ENCODE results near the gene FHDC1. TPM values are rescaled to one million over a fixed set of nuclear protein-coding genes. Genes with fewer than 3 reads are reported as not detected.

Gene FHDC1, protein sequence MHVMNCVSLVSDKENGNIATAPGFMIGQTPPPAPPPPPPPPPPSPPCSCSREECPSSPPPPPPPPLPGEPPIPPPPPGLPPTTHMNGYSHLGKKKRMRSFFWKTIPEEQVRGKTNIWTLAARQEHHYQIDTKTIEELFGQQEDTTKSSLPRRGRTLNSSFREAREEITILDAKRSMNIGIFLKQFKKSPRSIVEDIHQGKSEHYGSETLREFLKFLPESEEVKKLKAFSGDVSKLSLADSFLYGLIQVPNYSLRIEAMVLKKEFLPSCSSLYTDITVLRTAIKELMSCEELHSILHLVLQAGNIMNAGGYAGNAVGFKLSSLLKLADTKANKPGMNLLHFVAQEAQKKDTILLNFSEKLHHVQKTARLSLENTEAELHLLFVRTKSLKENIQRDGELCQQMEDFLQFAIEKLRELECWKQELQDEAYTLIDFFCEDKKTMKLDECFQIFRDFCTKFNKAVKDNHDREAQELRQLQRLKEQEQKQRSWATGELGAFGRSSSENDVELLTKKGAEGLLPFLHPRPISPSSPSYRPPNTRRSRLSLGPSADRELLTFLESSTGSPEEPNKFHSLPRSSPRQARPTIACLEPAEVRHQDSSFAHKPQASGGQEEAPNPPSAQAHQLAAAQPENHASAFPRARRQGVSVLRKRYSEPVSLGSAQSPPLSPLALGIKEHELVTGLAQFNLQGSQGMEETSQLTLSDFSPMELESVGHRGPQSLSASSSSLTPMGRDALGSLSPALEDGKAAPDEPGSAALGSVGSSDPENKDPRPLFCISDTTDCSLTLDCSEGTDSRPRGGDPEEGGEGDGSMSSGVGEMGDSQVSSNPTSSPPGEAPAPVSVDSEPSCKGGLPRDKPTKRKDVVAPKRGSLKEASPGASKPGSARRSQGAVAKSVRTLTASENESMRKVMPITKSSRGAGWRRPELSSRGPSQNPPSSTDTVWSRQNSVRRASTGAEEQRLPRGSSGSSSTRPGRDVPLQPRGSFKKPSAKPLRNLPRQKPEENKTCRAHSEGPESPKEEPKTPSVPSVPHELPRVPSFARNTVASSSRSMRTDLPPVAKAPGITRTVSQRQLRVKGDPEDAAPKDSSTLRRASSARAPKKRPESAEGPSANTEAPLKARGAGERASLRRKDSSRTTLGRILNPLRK
- total RNA-seq (2021) = 19.7 and 19.9 TPM in 2 replicates
- long read RNA-seq, full-length matches to known transcripts = 2 of 17 reads
- long read RNA-seq, partial matches to known transcripts = 0 of 17 reads
- long read RNA-seq, other reads (novel, unspliced or antisense) = 15 of 17 reads

DNA sequence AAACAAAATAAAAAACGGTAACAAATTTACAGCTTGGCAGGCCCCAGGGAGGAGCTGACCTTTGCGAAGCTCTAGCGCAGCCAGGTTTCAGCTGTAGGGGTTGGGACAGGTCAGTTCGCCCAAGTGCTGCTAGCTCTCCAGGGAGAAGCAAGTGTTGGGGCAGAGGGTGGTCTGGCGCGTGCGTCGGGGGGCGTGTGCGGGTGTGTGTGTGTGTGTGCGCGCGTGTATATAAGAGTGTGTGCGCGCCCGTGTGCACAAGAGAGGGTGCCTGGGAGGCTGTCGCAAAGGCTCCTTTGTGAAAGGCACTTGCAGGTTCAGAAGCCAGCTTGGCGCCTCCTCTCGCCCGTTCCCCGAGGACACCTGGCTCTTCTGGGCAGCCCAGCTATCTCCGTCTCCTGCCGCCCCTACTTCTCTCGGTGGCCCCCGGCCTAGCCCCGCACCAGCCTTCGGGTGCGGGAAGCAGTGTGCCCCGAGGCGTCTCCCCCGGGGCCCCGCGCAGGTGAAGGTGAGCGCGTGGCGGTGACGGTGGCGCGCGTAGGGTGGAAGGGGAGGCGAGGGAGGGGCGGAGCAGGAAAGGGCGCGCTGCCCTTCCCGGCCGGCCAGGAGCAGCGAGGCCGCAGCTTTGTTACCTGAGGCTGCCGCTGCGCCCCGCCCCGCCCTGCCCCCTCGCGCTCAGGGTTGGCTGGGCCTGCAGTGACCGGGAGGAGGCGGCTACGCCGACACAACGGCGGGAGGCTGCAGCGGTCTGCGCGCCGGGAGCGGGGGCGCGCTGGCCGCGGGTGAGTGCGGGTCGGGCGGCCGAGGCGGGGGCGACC is at the start of gene FHDC1:
Gene FHDC1, plus strand, starts transcription at position 693 of the 815 bp plus-strand sequence. CDS start 6,735 bp downstream, outside the sequence.
- no peaks in the 10 kb centered on the region for H4K20me1 ChIP-seq (ENCODE audit: control insufficient read depth, insufficient read depth, insufficient read length)
- no peak within 1 kb of the TSS for H4K91ac ChIP-seq (ENCODE audit: insufficient read length, low read depth, low read length)
- Mint-ChIP-seq H3K36me3 (ENCODE audit: insufficient read depth in 1 of 3, low read depth in 3 of 3) (peaks cover 0 to 7% (median 5%) of the 10 kb centered on the region in 3 experiments; a peak in 1 of 7 replicates), H3K9me3 (no peaks in the 10 kb centered on the region; a peak in 1 of 5 replicates), H3K27me3 (ENCODE audit: low read depth) (peaks cover 31% of the 10 kb centered on the region), H3K27ac (peak within 1 kb of the TSS; percentile 70 to 96 (median 80); a peak in 6 of 7 replicates), H3K4me1 (peaks cover 43 to 44% of the 10 kb centered on the region in 2 experiments), H3K4me3 (peak within 1 kb of the TSS; percentile 82 to 93)
- no peak within 1 kb of the TSS for H4K8ac ChIP-seq (replicated peaks; ENCODE audit: insufficient read length, low read depth, low read length)
- H2BK120ac ChIP-seq (ENCODE audit: low read depth, low read length, poor library complexity, severe bottlenecking) = no peak within 1 kb of the TSS
- TF ChIP-seq, protein P1, sequence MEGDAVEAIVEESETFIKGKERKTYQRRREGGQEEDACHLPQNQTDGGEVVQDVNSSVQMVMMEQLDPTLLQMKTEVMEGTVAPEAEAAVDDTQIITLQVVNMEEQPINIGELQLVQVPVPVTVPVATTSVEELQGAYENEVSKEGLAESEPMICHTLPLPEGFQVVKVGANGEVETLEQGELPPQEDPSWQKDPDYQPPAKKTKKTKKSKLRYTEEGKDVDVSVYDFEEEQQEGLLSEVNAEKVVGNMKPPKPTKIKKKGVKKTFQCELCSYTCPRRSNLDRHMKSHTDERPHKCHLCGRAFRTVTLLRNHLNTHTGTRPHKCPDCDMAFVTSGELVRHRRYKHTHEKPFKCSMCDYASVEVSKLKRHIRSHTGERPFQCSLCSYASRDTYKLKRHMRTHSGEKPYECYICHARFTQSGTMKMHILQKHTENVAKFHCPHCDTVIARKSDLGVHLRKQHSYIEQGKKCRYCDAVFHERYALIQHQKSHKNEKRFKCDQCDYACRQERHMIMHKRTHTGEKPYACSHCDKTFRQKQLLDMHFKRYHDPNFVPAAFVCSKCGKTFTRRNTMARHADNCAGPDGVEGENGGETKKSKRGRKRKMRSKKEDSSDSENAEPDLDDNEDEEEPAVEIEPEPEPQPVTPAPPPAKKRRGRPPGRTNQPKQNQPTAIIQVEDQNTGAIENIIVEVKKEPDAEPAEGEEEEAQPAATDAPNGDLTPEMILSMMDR (conservative IDR thresholded peaks at IDR 0.05) = no peak
- H3K79me2 ChIP-seq (ENCODE audit: insufficient read depth, low read length) = peaks cover 22% of the 10 kb centered on the region; the same call in 1 of the 2 replicates
- peaks cover 2% of the 10 kb centered on the region; the same call in 1 of the 2 replicates for H3K4me1 ChIP-seq (ENCODE audit: insufficient read depth, low read length)
- no peak within 1 kb of the TSS for H3K56ac ChIP-seq (ENCODE audit: insufficient read length, low read depth, low read length)
- no peak within 1 kb of the TSS for H2AFZ ChIP-seq (ENCODE audit: low read length)
- peak within 1 kb of the TSS; percentile 76 for H3K4me2 ChIP-seq (ENCODE audit: insufficient read depth, insufficient read length, low read length)
- no peak within 1 kb of the TSS for H3K23ac ChIP-seq (ENCODE audit: insufficient read length, low read depth, low read length)
- no peak within 1 kb of the TSS for H2BK5ac ChIP-seq (ENCODE audit: insufficient read length, low read length)
- no peak within 1 kb of the TSS for H3K4ac ChIP-seq (ENCODE audit: low read depth, low read length)
- peak within 1 kb of the TSS; percentile 66 for H3K9ac ChIP-seq (ENCODE audit: extremely low read depth, insufficient read length, low read length)
- H3K23me2 ChIP-seq (ENCODE audit: insufficient read length, low read depth, low read length, poor library complexity, severe bottlenecking) = peaks cover 19% of the 10 kb centered on the region
- whole genome bisulfite sequencing (ENCODE audit: extremely low coverage, insufficient read length, low lambda C conversion rate) = no CpG with 5 or more reads among the region's 75 CpGs
- DNase-seq = peak; percentile 92
- H2BK15ac ChIP-seq (ENCODE audit: low read depth, low read length) = no peak within 1 kb of the TSS; the same call in 1 of the 2 replicates
- H3K27ac ChIP-seq (ENCODE audit: insufficient read length, low read depth, low read length) = no peak within 1 kb of the TSS
- H3K14ac ChIP-seq (ENCODE audit: insufficient read depth, low read length) = peak within 1 kb of the TSS; percentile 92
- no peaks in the 10 kb centered on the region for H3K9me3 ChIP-seq (ENCODE audit: control insufficient read depth, low read depth, low read length)
- no peaks in the 10 kb centered on the region for H3K79me1 ChIP-seq (ENCODE audit: insufficient read depth, low read depth, low read length, poor library complexity, severe bottlenecking)
- H3K27me3 ChIP-seq (ENCODE audit: insufficient read depth, low read length) = no peaks in the 10 kb centered on the region
- no peak within 1 kb of the TSS for H3T11ph ChIP-seq (ENCODE audit: low read length)
- no peak within 1 kb of the TSS for H2BK20ac ChIP-seq (ENCODE audit: low read depth, low read length, poor library complexity, severe bottlenecking)
- H2AK5ac ChIP-seq (ENCODE audit: insufficient read length, low read length) = no peak within 1 kb of the TSS
- peak within 1 kb of the TSS; percentile 71 for H3K18ac ChIP-seq (ENCODE audit: insufficient read length, low read depth, low read length)
- H4K5ac ChIP-seq (ENCODE audit: insufficient read length, low read depth, low read length) = no peak within 1 kb of the TSS
- H2BK12ac ChIP-seq (ENCODE audit: insufficient read length, low read depth, low read length) = no peak within 1 kb of the TSS

Measured in H9 (cell line).